Measurements from ENCODE around the gene RIMS1.

Gene RIMS1

GRCh38 chr6:72081871-72082270 lies 195.5 kb downstream of the RIMS1 start:
- no peak for DNase-seq (ENCODE audit: low read depth in 2 of 2, low spot score in 1 of 2)

- no peak for DNase-seq (ENCODE audit: low read depth in 2 of 2, low spot score in 1 of 2)
Observed at GRCh38 chr6:72083976-72084375, 197.6 kb downstream of the RIMS1 start.

- no peak for DNase-seq (ENCODE audit: low read depth in 2 of 2, low spot score in 1 of 2)
Observed at GRCh38 chr6:72084992-72085569, 198.7 kb downstream of the RIMS1 start.

DNA sequence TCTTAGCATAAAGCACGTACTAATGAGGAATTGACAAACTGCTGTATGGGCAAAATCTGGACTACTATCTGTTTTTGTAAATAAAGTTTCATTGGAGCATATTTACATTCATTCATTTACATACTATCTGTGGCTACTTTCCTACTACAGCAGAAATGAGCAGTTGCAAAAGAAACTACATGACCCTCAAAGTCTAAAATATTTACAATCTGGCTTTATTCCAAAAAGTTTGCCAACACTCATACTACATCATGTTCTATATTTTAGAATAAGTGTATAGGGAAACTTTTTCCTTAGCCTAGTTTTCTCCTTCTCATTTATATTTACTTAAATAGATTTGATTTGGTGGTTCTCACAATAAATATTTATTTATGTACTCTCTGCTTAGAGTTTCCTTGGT lies 208.2 kb downstream of the RIMS1 start:
- no peak for DNase-seq (ENCODE audit: low read depth in 2 of 2, low spot score in 1 of 2)

- DNase-seq (ENCODE audit: low read depth in 2 of 2, low spot score in 1 of 2): no peak
Observed at GRCh38 chr6:72102561-72102960, 216.2 kb downstream of the RIMS1 start.

- DNase-seq (ENCODE audit: low read depth in 2 of 2, low spot score in 1 of 2): no peak
Observed at GRCh38 chr6:72111611-72112010, 225.3 kb downstream of the RIMS1 start.

DNA sequence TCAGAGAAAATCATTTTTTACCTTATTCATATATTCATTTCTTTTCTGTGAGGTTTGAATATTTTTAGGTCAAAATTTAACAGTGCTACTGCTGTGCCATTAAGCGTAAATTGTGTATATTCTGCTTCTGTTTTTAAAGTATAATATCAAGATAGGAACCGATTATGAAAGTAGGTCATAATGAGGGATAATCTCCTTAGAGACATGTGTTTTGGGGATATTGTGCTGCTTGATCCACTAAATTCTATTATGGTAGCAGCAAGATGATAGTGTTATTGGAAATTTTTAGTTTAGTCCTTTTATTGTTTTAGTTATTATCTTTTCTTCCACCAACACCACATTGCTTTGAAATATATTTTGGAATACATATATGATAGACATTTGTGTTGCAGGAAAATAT lies 244.0 kb downstream of the RIMS1 start:
- no peak for DNase-seq (ENCODE audit: low read depth in 2 of 2, low spot score in 1 of 2)

DNA sequence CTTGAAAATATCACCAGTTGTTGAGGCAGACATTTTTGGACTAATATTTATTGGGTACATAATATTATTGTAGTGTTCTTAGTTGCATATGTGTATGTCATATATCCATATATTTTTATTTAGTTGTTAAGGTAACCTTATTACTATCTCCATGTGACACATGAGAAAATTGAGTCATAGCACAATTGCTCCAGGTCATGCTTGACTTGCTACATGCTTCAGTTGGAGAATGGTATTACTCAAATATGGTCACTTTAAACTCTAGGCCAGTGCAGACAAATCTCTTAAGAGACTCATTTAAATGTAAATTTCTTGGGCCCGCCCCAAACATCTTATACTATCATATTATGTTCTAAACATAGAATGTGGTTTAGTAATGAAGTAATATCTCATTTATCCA lies 246.1 kb downstream of the RIMS1 start:
- no peak for DNase-seq (ENCODE audit: low read depth in 2 of 2, low spot score in 1 of 2)

- DNase-seq (ENCODE audit: low read depth in 2 of 2, low spot score in 1 of 2): no peak
Observed at GRCh38 chr6:72132851-72133250, 246.5 kb downstream of the RIMS1 start.

DNA sequence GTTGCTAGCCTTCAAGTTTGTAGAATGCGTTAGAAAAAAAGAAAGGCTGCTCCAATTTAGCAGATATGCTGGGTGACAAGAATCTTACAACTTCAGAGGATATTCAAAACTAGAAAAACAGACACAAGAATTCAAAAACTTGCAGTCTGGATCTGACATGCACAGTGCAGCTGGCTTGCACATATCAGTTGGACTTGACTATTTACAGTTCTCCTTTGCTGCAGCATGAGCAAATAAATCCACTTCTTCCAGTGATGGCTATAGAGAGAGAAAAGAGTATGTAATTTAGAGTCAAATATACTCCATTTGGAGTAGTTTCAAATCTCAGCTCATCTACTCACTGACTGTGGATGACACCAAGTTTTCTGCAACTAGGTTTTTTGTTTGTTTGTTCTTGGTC lies 247.0 kb downstream of the RIMS1 start:
- no peak for DNase-seq (ENCODE audit: low read depth in 2 of 2, low spot score in 1 of 2)

- no peak for DNase-seq (ENCODE audit: low read depth in 2 of 2, low spot score in 1 of 2)
Observed at GRCh38 chr6:72140795-72141194, 254.4 kb downstream of the RIMS1 start.

GRCh38 chr6:72149715-72150114 lies 263.4 kb downstream of the RIMS1 start:
- DNase-seq (ENCODE audit: low read depth in 2 of 2, low spot score in 1 of 2): no peak

- no peak for DNase-seq (ENCODE audit: low read depth in 2 of 2, low spot score in 1 of 2)
Observed at GRCh38 chr6:72151742-72152141, 265.4 kb downstream of the RIMS1 start.

DNA sequence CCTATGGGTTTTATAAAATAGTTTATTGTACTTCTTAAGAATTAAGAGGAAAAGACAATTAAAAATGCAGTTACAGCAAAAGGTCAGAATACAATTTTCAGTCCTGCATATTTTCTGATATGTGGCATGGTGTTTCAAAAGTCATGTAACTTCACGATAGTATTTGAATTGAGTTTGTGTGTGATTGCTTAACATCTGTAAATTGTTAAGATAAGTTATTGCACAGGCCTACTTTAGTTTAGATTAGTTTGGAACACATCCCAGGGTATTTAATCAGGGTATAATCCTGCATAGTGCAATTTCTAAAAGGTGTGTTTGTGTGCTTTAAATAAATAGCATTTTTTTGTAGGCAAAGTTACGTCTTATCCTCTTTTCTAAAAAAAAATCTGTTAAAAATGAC lies 289.6 kb downstream of the RIMS1 start:
- no peak for DNase-seq (ENCODE audit: low read depth in 2 of 2, low spot score in 1 of 2)

DNA sequence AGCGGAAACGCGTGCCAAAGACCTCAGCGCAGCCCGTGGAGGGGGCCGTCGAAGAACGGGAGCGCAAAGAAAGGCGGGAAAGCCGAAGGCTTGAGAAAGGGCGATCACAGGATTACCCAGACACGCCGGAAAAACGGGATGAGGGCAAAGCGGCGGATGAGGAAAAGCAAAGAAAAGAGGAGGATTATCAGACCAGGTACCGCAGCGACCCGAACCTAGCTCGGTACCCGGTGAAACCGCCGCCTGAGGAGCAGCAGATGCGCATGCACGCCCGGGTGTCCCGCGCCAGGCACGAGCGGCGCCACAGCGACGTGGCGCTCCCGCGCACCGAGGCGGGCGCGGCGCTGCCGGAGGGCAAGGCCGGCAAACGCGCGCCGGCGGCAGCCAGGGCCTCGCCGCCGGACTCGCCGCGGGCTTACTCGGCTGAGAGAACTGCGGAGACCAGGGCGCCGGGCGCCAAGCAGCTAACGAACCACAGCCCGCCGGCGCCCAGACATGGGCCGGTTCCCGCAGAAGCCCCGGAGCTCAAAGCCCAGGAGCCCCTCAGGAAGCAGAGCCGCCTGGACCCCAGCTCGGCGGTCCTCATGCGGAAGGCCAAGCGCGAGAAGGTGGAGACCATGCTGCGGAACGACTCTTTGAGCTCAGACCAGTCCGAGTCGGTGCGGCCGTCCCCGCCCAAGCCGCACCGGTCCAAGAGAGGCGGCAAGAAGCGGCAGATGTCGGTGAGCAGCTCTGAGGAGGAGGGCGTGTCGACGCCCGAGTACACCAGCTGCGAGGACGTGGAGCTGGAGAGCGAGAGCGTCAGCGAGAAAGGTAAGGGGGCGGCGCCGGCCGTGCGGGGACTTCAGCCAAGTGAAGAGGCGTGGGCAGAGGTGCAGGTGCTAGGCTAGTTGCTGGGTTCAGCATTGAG lies 296.2 kb downstream of the RIMS1 start:
- no peak for DNase-seq (ENCODE audit: low read depth in 2 of 2, low spot score in 1 of 2)

DNA sequence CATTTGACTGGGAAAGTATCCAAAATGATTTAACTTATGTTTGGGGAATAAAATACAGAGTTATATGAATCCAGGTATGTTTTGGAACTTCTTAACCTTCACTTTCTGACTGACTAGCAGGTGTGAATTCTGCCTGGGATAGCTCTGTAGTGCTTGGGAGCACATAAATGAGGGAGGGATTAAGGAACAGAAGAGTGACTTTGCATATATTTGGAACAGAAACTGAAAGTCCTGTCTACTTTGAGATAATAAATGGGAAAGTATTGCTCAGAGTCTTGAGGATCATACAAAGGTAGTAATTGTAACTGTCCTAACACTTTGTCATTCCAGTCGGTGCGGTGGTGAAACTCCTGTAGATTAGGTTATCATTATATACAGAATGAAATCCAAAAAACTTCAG lies 317.6 kb downstream of the RIMS1 start:
- DNase-seq (ENCODE audit: low read depth in 2 of 2, low spot score in 1 of 2): no peak

DNA sequence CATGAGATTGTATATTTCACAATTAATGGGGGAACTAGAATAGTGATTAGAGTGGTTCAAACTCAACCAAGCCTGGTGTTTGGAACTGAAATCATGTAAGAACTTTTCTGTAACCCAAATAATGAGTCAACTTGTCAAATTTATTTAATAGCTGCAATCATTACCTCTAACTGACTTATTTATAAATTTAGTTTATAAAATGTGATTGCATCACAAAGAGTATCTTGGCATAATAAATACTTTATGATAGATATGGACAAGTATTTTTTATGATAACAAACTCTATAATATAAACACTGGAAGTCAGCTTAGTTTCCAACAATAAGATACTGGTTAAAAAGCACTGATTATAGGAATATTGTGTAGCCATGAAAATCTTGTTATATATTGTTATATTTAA lies 319.1 kb downstream of the RIMS1 start:
- DNase-seq (ENCODE audit: low read depth in 2 of 2, low spot score in 1 of 2): no peak

DNA sequence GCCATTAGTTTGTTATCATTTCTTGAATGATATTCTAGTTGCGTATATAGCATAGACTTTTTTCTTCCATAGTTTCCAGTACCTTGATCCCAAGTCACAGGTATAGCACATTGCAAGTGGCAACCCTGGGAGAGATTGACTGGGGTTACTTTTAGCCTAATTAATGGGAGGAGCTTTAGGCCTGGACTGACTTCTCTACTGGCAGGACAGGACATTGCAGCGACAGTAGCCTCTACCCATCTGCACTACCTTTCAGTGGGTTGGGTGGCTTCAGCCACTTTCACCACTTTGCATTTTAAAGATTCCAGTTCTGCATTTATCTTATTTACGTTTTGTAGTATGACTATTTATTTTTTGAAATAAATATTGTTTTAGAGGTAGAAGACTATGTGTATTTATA lies 320.3 kb downstream of the RIMS1 start:
- no peak for DNase-seq (ENCODE audit: low read depth in 2 of 2, low spot score in 1 of 2)

DNA sequence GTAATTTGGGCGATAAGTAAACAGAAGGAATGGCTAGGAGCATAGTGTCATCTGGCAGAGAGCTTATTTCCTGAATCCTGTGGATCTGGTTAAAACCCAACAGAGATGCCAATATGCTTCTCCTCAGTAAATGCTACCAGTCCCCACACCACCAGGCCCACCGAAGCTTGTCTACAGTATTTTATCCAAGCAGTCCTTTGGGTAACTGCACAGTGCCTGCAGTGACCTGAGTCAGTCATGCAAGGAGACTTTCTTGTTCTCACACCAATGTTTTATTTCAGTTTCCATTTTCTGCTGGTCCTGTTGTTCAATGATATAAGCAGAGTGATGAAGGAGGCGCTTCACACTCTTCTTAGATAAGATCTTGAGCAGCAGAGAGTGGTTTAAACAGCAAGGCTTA lies 326.3 kb downstream of the RIMS1 start:
- no peak for DNase-seq (ENCODE audit: low read depth in 2 of 2, low spot score in 1 of 2)

- no peak for DNase-seq (ENCODE audit: low read depth in 2 of 2, low spot score in 1 of 2)
Observed at GRCh38 chr6:72213654-72214053, 327.3 kb downstream of the RIMS1 start.

DNA sequence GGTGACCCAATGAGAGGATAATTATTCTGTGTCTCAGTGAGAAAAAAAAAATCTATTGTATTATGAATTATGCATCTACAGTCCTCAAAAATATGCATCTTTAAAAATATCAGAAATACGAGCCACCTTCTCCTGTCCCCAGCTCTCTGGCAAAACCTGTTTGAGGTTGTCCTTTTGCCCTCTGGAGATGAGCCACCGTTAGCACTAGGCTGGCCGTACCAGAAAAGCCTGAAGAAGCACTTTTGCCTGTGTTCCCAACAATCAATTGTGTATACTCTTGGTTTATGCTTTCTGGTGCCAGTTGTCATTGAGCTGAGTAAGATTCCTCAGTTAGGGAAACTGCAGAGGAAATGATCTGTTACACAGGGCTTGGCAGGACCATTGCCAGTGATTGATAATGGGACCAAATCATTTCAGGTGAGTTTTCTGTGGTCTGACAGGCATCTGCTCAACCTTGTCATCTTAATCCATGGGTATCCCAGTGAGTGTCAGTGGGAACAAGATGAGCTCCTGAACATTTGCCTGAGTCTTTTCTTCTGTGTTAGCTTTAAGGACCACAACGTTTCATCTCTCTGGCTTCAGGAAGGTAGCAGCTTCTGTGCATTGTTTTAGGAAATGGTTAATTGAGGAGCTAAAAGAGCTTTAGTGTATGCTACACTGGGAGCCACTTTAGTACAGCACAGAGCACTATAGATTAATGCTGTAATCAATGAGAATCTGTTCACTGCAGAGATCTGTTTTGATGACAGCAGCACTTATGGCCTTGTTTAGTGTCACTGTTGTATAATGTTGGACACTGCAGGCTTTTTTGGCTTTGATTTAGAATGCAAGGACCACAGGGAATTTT lies 330.1 kb downstream of the RIMS1 start:
- no peak for DNase-seq (ENCODE audit: low read depth in 2 of 2, low spot score in 1 of 2)

GRCh38 chr6:72217626-72218025 lies 331.3 kb downstream of the RIMS1 start:
- no peak for DNase-seq (ENCODE audit: low read depth in 2 of 2, low spot score in 1 of 2)
